HepG2 (cell line): ENCODE results near the gene PSMB2. TPM values are rescaled to one million over a fixed set of nuclear protein-coding genes. Genes with fewer than 3 reads are reported as not detected.
A peak's percentile ranks its signal among the peaks of the same experiment; 100 is the strongest.

Source experiments
- AGO2 ChIP-seq: fragments of 200-400 bp; formaldehyde crosslinking; optimal IDR thresholded peaks from 2 replicates; pipeline ENCODE3; 2017; ENCODE audit warnings: mild to moderate bottlenecking, low read depth, low read length, moderate library complexity
- AHR ChIP-seq: IDR thresholded peaks from 2 replicates; pipeline ENCODE4 v1.6.1; 2018; ENCODE audit warnings: missing genetic modification reagents, missing compliant biosample characterization
- ARNTL ChIP-seq: sonication (generic); formaldehyde crosslinking; IDR thresholded peaks from 2 replicates; pipeline ENCODE4 v1.4.0; 2020; ENCODE audit warnings: mild to moderate bottlenecking, missing genetic modification reagents
- ATF7-NPFF ChIP-seq: sonication (generic); formaldehyde crosslinking; IDR thresholded peaks from 2 replicates; pipeline ENCODE4 v1.8.1; 2023; ENCODE audit warnings: mild to moderate bottlenecking, low read depth, missing genetic modification reagents, moderate library complexity
- CENPBD1 ChIP-seq: sonication (generic); formaldehyde crosslinking; IDR thresholded peaks from 2 replicates; pipeline ENCODE4 v1.8.0; 2022; ENCODE audit warnings: missing genetic modification reagents, low read depth, mild to moderate bottlenecking, borderline replicate concordance
- ETV6 ChIP-seq: sonication (generic); formaldehyde crosslinking; conservative IDR thresholded peaks from 2 replicates; pipeline ENCODE4 v1.4.0; 2020; ENCODE audit warnings: missing genetic modification reagents
- FOXP4 ChIP-seq: sonication (generic); formaldehyde crosslinking; IDR thresholded peaks from 2 replicates; pipeline ENCODE4 v1.4.0; 2020; ENCODE audit warnings: missing genetic modification reagents
- JUN ChIP-seq: sonication (generic); formaldehyde crosslinking; IDR thresholded peaks from 2 replicates; pipeline ENCODE4 v1.4.0; 2020; ENCODE audit warnings: mild to moderate bottlenecking, missing genetic modification reagents
- KLF9 ChIP-seq: IDR thresholded peaks from 2 replicates; pipeline ENCODE4 v1.6.1; 2016; ENCODE audit warnings: low read depth
- MXD1 ChIP-seq: sonication (generic); formaldehyde crosslinking; IDR thresholded peaks from 2 replicates; pipeline ENCODE4 v1.4.0; 2020; ENCODE audit warnings: mild to moderate bottlenecking, missing genetic modification reagents
- NR3C1 ChIP-seq: sonication (generic); formaldehyde crosslinking; IDR thresholded peaks from 2 replicates; pipeline ENCODE4 v1.4.0; 2020; ENCODE audit warnings: missing genetic modification reagents
- PPARG ChIP-seq: conservative IDR thresholded peaks from 2 replicates; pipeline ENCODE4 v1.6.1; 2016; ENCODE audit warnings: missing biosample characterization, missing genetic modification reagents
- SMAD1 ChIP-seq: sonication (generic); formaldehyde crosslinking; IDR thresholded peaks from 2 replicates; pipeline ENCODE4 v1.4.0; 2020; ENCODE audit warnings: missing genetic modification reagents, low read depth, mild to moderate bottlenecking, borderline replicate concordance
- TBL1XR1 ChIP-seq: fragments of 150-350 bp; IDR thresholded peaks from 2 replicates; pipeline ENCODE4 v1.6.1; 2014; ENCODE audit warnings: borderline replicate concordance, low read length; ENCODE audit not compliant: partially characterized antibody
- ZBTB34 ChIP-seq: sonication (generic); formaldehyde crosslinking; IDR thresholded peaks from 2 replicates; pipeline ENCODE4 v1.8.0; 2022; ENCODE audit warnings: mild to moderate bottlenecking, missing genetic modification reagents
- ZBTB38 ChIP-seq: sonication (generic); formaldehyde crosslinking; IDR thresholded peaks from 2 replicates; pipeline ENCODE4 v1.5.1; 2020; ENCODE audit warnings: mild to moderate bottlenecking, missing genetic modification reagents
- ZNF34 ChIP-seq: sonication (generic); formaldehyde crosslinking; IDR thresholded peaks from 2 replicates; pipeline ENCODE4 v1.4.0; 2020; ENCODE audit warnings: mild to moderate bottlenecking, missing genetic modification reagents, borderline replicate concordance
- ZNF451 ChIP-seq: sonication (generic); formaldehyde crosslinking; IDR thresholded peaks from 2 replicates; pipeline ENCODE4 v1.5.0; 2020; ENCODE audit warnings: mild to moderate bottlenecking, missing genetic modification reagents
- ZNF547 ChIP-seq: sonication (generic); formaldehyde crosslinking; IDR thresholded peaks from 2 replicates; pipeline ENCODE4 v1.5.1; 2020; ENCODE audit warnings: mild to moderate bottlenecking, missing genetic modification reagents
- ZNF674 ChIP-seq: sonication (generic); formaldehyde crosslinking; IDR thresholded peaks from 2 replicates; pipeline ENCODE4 v1.5.0; 2020; ENCODE audit warnings: low read depth, mild to moderate bottlenecking, missing genetic modification reagents
- ZNF687 ChIP-seq: sonication (generic); formaldehyde crosslinking; IDR thresholded peaks from 2 replicates; pipeline ENCODE4 v1.5.1; 2020; ENCODE audit warnings: mild to moderate bottlenecking, missing genetic modification reagents, moderate library complexity
- polyA plus RNA-seq, 8 experiments: library from polyadenylated mRNA; depleted of rRNA in 3 of 8; stranded (reverse) in 7 of 8; unstranded in 1 of 8; fragments of >200 nt; fragmentation: Illumina TruSeq in 4 of 8; extraction: Trizol in 4 of 8; gene quantifications; 2 replicates each; pipeline versions ENCODE4 v1.2.1 to v1.2.3, GENCODE V29; 2011 to 2016; ENCODE audit warnings: low read depth in 4 of 8, missing spikeins in 1 of 8, mixed read lengths in 1 of 8; ENCODE audit not compliant: insufficient read depth in 1 of 8
- total RNA-seq, 5 experiments: library from RNA; depleted of rRNA; stranded (reverse); fragments of >200 nt; fragmentation: Illumina TruSeq; extraction: Trizol; gene quantifications; 2 replicates each; pipeline ENCODE4 v1.2.3, GENCODE V29; 2016; ENCODE audit warnings: low read depth in 1 of 5

PSMB2 gene
- total and polyA plus RNA-seq, 2 of the 13 experiments (the other 11 are each of a cell fraction or from before 2014, with no cell fraction given), result 60.6 to 62.2 TPM

- no peak for TF ChIP-seq ZNF687
- TF ChIP-seq SMAD1, result no peak
- TF ChIP-seq JUN, result 0 out of 2 replicates have a peak, but pooled peaks have one; percentile 29
- no peak for TF ChIP-seq ZNF34
- TF ChIP-seq ZNF451 (CRISPR knock-in tag), result no peak
- TF ChIP-seq ARNTL (CRISPR knock-in tag), result no peak
- TF ChIP-seq PPARG, result peak; percentile 27; the same call in 1 of the 2 replicates
- no peak for TF ChIP-seq ETV6 (CRISPR knock-in tag)
- no peak; the same call in 1 of the 2 replicates for TF ChIP-seq ZBTB34
- no peak for TF ChIP-seq ATF7-NPFF (CRISPR knock-in tag)
- no peak for TF ChIP-seq ZBTB38 (CRISPR knock-in tag)
- TF ChIP-seq TBL1XR1, result peak; percentile 48
- TF ChIP-seq ZNF674 (CRISPR knock-in tag), result no peak
- no peak for TF ChIP-seq KLF9 (CRISPR knock-in tag)
- TF ChIP-seq NR3C1 (CRISPR knock-in tag), result no peak
- TF ChIP-seq AGO2, result no peak
- TF ChIP-seq ZNF547, result no peak
- no peak for TF ChIP-seq AHR (CRISPR knock-in tag)
- peak; percentile 77 for TF ChIP-seq FOXP4 (CRISPR knock-in tag)
- no peak for TF ChIP-seq CENPBD1 (CRISPR knock-in tag)
- no peak for TF ChIP-seq MXD1
These were observed 85.5 kb downstream of the PSMB2 start (continued) for GRCh38 chr1:35555601-35556477.
